Measurements from ENCODE around the gene TSSK2. TPM values are rescaled to one million over a fixed set of nuclear protein-coding genes. Genes with fewer than 3 reads are reported as not detected.

The TSSK2 gene
- total RNA-seq, 4 donors from 2014 or later, result 0.59 to 0.94 (median 0.78) TPM; not detected in 1

DNA sequence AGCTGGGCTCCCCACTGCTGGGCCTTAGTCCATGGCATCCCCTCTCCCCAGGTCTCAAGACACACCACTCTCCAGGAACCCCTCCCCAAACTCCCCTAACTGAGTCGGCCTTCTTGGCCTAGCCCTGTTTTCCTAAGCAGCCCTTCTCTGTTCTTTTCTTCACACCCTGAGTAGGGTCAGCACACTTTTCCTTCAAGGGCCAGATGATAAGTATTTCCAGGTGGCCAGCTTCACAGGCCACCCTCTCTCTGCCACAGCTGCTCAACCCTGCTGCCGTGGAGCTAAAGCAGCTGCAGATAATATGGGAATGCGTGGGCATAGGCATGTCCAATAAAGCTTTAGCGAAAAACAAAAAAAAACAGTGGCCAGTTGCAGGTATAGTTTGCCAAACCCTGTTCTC is 33.0 kb upstream of the TSSK2 start:
- DNase-seq, result no peak
- Histone ChIP-seq H3K4me3 (replicated peaks in 1 of 3) (no peak overlapping the region), H3K27ac (peak overlapping the region; percentile 28 to 68 (median 53)), H3K4me1 (peaks cover 31 to 38% of the 10 kb centered on the region in 2 donors), H3K9me3 (no peaks in the 10 kb centered on the region), H3K27me3 (no peaks in the 10 kb centered on the region), H3K36me3 (no peaks in the 10 kb centered on the region)
- 49 to 56% methylated on average over 4 of the region's 4 CpGs for WGBS, 2 donors
- TF ChIP-seq CTCF (IDR thresholded peaks at IDR 0.05) (no peak), POLR2A (IDR thresholded peaks at IDR 0.05) (no peak)
- intact Hi-C loops (cut with DNase I), result no loop called here

DNA sequence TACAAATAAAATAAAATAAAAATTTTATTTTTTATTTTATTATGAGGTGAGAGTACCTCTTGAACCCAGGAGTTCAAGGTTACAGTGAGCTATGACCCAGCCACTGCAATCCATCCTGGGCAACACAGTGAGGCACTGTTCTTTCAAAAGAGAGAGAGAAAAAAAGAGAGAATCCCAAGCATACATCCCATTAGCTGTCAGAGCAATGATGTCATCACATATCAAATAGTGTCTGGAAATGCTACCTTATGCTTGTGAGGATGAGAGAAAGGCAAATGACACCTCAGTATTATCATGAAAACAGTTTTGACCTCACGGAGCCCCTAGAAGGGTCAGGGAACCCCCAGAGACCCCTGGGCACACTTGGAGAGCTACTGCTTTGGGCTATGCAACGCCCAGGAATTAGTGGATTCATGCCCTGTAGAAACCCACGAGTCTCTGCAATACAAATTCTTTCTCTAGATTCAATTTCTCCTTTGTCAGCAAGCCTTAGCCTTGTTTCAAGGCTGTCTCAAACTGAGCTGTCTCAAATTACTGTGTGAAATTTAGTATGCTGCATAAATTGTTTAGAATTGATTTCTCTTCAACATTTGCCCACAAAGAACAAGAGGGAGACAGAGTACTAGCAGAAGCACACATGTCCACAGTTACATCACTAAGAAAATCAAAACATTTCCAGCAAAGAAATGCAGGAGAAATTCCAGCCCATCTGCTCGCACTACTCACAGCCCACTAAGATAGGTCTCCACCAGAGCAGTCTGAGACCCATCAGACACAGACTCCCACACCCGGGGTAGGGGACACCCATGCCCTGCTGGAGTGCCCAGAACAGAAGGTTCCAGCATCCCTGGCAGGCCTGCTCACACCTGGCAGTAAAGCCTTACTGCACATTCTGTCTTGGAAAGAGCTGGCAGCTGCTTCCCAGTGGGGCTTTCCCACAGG is 27.0 kb upstream of the TSSK2 start:
- peaks cover 26 to 56% of the 10 kb centered on the region in 2 donors for H3K4me1 ChIP-seq
- intact Hi-C loops (cut with DNase I), result no loop called here
- DNase-seq, result peak; percentile 58 to 76
- WGBS, 2 donors, result 58 to 66% methylated on average over 5 of the region's 5 CpGs
- no peaks in the 10 kb centered on the region for H3K27me3 ChIP-seq
- TF ChIP-seq POLR2A (IDR thresholded peaks at IDR 0.05) (no peak), CTCF (IDR thresholded peaks at IDR 0.05) (no peak)
- no peaks in the 10 kb centered on the region for H3K36me3 ChIP-seq
- no peak overlapping the region for H3K4me3 ChIP-seq (replicated peaks in 1 of 3)
- no peaks in the 10 kb centered on the region for H3K9me3 ChIP-seq
- H3K27ac ChIP-seq, result peak overlapping the region; percentile 26 to 61 (median 49)

- H3K9me3 ChIP-seq, result no peaks in the 10 kb centered on the region
- no peak overlapping the region for H3K4me3 ChIP-seq (replicated peaks in 1 of 3)
- WGBS, 2 donors, result 95 to 96% methylated on average over 8 of the region's 8 CpGs
- H3K27me3 ChIP-seq, result no peaks in the 10 kb centered on the region
- H3K36me3 ChIP-seq, result no peaks in the 10 kb centered on the region
- no peak overlapping the region for H3K27ac ChIP-seq
- peaks cover 38 to 59% of the 10 kb centered on the region in 2 donors for H3K4me1 ChIP-seq
- TF ChIP-seq CTCF (IDR thresholded peaks at IDR 0.05) (no peak), POLR2A (IDR thresholded peaks at IDR 0.05) (no peak)
- no peak for DNase-seq
- intact Hi-C loops (cut with DNase I), result no loop called here
These were observed 25.7 kb upstream of the TSSK2 start for GRCh38 chr22:19105456-19105855.

GRCh38 chr22:19105867-19106802 is 25.0 kb upstream of the TSSK2 start:
- H3K27ac ChIP-seq, result peak overlapping the region in 1 of 3 donors; percentile 43
- no peaks in the 10 kb centered on the region for H3K36me3 ChIP-seq
- H3K4me1 ChIP-seq, result peaks cover 38 to 60% of the 10 kb centered on the region in 2 donors

More at GRCh38 chr22:19105867-19106802, 25.0 kb upstream of the TSSK2 start:
- no peaks in the 10 kb centered on the region for H3K27me3 ChIP-seq
- no peaks in the 10 kb centered on the region for H3K9me3 ChIP-seq
- 78 to 83% methylated on average over 18 of the region's 18 CpGs for WGBS, 2 donors
- peak in 2 of 6 experiments; percentile 20 to 24 for TF ChIP-seq CTCF (IDR thresholded peaks at IDR 0.05)
- TF ChIP-seq POLR2A (IDR thresholded peaks at IDR 0.05), result no peak
- no peak for DNase-seq
- no peak overlapping the region for H3K4me3 ChIP-seq (replicated peaks in 1 of 3)
- intact Hi-C loops (cut with DNase I), result no loop called here

Data from thyroid gland (tissue), 4 donors.